Sigmoid colon (tissue), 3 donors: ENCODE measurements around the gene ECI1.

Experiments used
- CTCF ChIP-seq, 4 experiments: fragments of 450-650 bp in 3 of 4; fragments of 200-600 bp in 1 of 4; IDR thresholded peaks; one replicate each; pipeline ENCODE4 v1.5.1; 2016 to 2019; ENCODE audit warnings: antibody characterized with exemption in 4 of 4, mild to moderate bottlenecking in 3 of 4, moderate library complexity in 2 of 4
- POLR2A ChIP-seq, 2 donors: fragments of 450-650 bp; IDR thresholded peaks; one replicate each; pipeline ENCODE4 v1.6.1; 2016; ENCODE audit warnings: antibody characterized with exemption in 2 of 2, mild to moderate bottlenecking in 2 of 2, moderate library complexity in 2 of 2

GRCh38 chr16:2190659-2191445, 60.5 kb downstream of the ECI1 start:
- no peak for TF ChIP-seq POLR2A (IDR thresholded peaks at IDR 0.05)
- TF ChIP-seq CTCF (IDR thresholded peaks at IDR 0.05), result no peak
